HG03521 (cell line): ENCODE data around the gene CALR3.

Experiments
- ATAC-seq: cut with Tn5 transposase; IDR thresholded peaks from one replicate; pipeline ENCODE4 v1.9.1; 2021; ENCODE audit warnings: mild to moderate bottlenecking, moderate library complexity; ENCODE audit not compliant: unreplicated experiment

The CALR3 gene

GRCh38 chr19:16435238-16435917, 60.6 kb downstream of the CALR3 start:
- no peak for ATAC-seq

- no peak for ATAC-seq
Measured at GRCh38 chr19:16433986-16434385, 62.0 kb downstream of the CALR3 start.

GRCh38 chr19:16429759-16430091, 66.2 kb downstream of the CALR3 start:
- ATAC-seq, result no peak

- no peak for ATAC-seq
Measured at GRCh38 chr19:16429066-16429758, 66.8 kb downstream of the CALR3 start.
